GM12874 (cell line): ENCODE data around the gene C1QTNF3.

ENCODE experiments used
- CTCF ChIP-seq: IDR thresholded peaks from 2 replicates; pipeline ENCODE4 v1.5.1; 2011; ENCODE audit warnings: low read depth, mild to moderate bottlenecking, control low read depth, low read length, moderate library complexity; ENCODE audit not compliant: insufficient read depth

C1QTNF3 gene

GRCh38 chr5:34016750-34017149 lies 26.3 kb downstream of the C1QTNF3 start:
- no peak for TF ChIP-seq CTCF

- no peak for TF ChIP-seq CTCF
These were observed 26.8 kb downstream of the C1QTNF3 start for GRCh38 chr5:34016222-34016621.

- no peak for TF ChIP-seq CTCF
These were observed 27.7 kb downstream of the C1QTNF3 start for GRCh38 chr5:34015120-34015822.

GRCh38 chr5:34014626-34015025 lies 28.4 kb downstream of the C1QTNF3 start:
- no peak for TF ChIP-seq CTCF

GRCh38 chr5:34013547-34013946 lies 29.5 kb downstream of the C1QTNF3 start:
- no peak for TF ChIP-seq CTCF

GRCh38 chr5:34012791-34013190 lies 30.2 kb downstream of the C1QTNF3 start:
- TF ChIP-seq CTCF = no peak

GRCh38 chr5:34011536-34011935 lies 31.5 kb downstream of the C1QTNF3 start:
- TF ChIP-seq CTCF = no peak
